HepG2 (cell line): ENCODE measurements around the gene SHLD1. TPM values are rescaled to one million over a fixed set of nuclear protein-coding genes. Genes with fewer than 3 reads are reported as not detected.

Experiments used
- ATAC-seq: fragments of 200-7000 bp; cut with Tn5 transposase; 3 replicates; pipeline ENCODE4 v1.9.1; 2020; ENCODE audit warnings: mild to moderate bottlenecking, moderate library complexity
- Bru-seq: library from RNA; stranded (reverse); fragments of 400-500 nt; gene quantifications from one replicate; lab custom pipeline; 2021; lab: Mats Ljungman, UMichigan
- BruChase-seq, 2 experiments: library from RNA; stranded (reverse); fragments of 400-500 nt; gene quantifications; one replicate each; lab custom pipeline; 2021; lab: Mats Ljungman, UMichigan
- BruUV-seq: library from RNA; stranded (reverse); fragments of 400-500 nt; replicated peaks from 2 replicates; lab custom pipeline; 2021; lab: Mats Ljungman, UMichigan
- CTCF ChIA-PET: fragments of 300-600 bp; formaldehyde crosslinking; extraction: SDS; loops from one replicate; lab custom pipeline; 2021; ENCODE audit warnings: low total read pairs, inconsistent platforms, low intra/inter-chr PET ratio; lab: Yijun Ruan, JAX
- POLR2A ChIA-PET: fragments of 350-600 bp; sonication (Branson Sonifier 250); formaldehyde crosslinking; loops from one replicate; lab custom pipeline; 2020; ENCODE audit warnings: antibody characterized with exemption, inconsistent platforms; lab: Yijun Ruan, JAX
- DNase-seq: peaks from one replicate; pipeline ENCODE4 v3.0.0-alpha.2; 2015; ENCODE audit warnings: low spot score
- FAIRE-seq: peaks from 3 replicates; lab custom pipeline; 2011; peaks lifted over from hg19 to GRCh38; lab: Jason Lieb, UNC
- H2AFZ ChIP-seq: one replicate; pipeline ENCODE4 v1.6.1; 2011; ENCODE audit warnings: low read length, inconsistent platforms
- H3K27ac ChIP-seq: fragments of 300-600 bp; 3 replicates; pipeline ENCODE4 v1.8.0; 2011; ENCODE audit warnings: mixed run types, mild to moderate bottlenecking, mixed read lengths, low read length, inconsistent platforms; ENCODE audit not compliant: insufficient read depth; ENCODE audit errors: extremely low read length
- H3K27me3 ChIP-seq, 2 experiments: fragments of 200-600 bp in 1 of 2; 2 replicates in 1 of 2; 3 replicates in 1 of 2; pipeline versions ENCODE4 v1.6.0 to v1.8.0; 2011; ENCODE audit warnings: low read length in 2 of 2, mild to moderate bottlenecking in 2 of 2, moderate library complexity in 2 of 2, inconsistent platforms in 1 of 2; ENCODE audit not compliant: insufficient read depth in 2 of 2, control insufficient read depth in 1 of 2
- H3K36me3 ChIP-seq, 2 experiments: fragments of 200-600 bp in 1 of 2; replicated peaks in 1 of 2; 2 replicates in 1 of 2; 3 replicates in 1 of 2; pipeline versions ENCODE4 v1.5.1 to v1.8.0; 2011; ENCODE audit warnings: low read length in 2 of 2, inconsistent platforms in 1 of 2; ENCODE audit not compliant: insufficient read depth in 2 of 2, control insufficient read depth in 1 of 2
- H3K4me1 ChIP-seq: 2 replicates; pipeline ENCODE4 v1.5.1; 2012; ENCODE audit warnings: low read length, inconsistent platforms; ENCODE audit not compliant: insufficient read depth
- H3K4me2 ChIP-seq: 2 replicates; pipeline ENCODE4 v1.6.0; 2011; ENCODE audit warnings: low read depth, low read length, inconsistent platforms
- H3K4me3 ChIP-seq, 3 experiments: fragments of 200-600 bp in 1 of 3; sonication (generic), shearing (Covaris generic) in 1 of 3; replicated peaks in 1 of 3; 2 replicates each; pipeline ENCODE4 v1.5.1; 2011 to 2016; ENCODE audit warnings: low read length in 3 of 3, inconsistent platforms in 2 of 3, low read depth in 2 of 3, mild to moderate bottlenecking in 2 of 3, control low read depth in 1 of 3, mixed read lengths in 1 of 3; ENCODE audit not compliant: insufficient read depth in 1 of 3
- H3K79me2 ChIP-seq: one replicate; pipeline ENCODE4 v1.6.1; 2011; ENCODE audit warnings: low read length, inconsistent platforms; ENCODE audit not compliant: insufficient read depth
- H3K9ac ChIP-seq: 2 replicates; pipeline ENCODE4 v1.6.0; 2011; ENCODE audit warnings: mild to moderate bottlenecking, low read depth, low read length, inconsistent platforms; ENCODE audit not compliant: insufficient read depth
- H3K9me3 ChIP-seq: 2 replicates; pipeline ENCODE4 v1.5.1; 2012; ENCODE audit warnings: mild to moderate bottlenecking, low read length
- H4K20me1 ChIP-seq: 2 replicates; pipeline ENCODE4 v1.6.0; 2011; ENCODE audit warnings: inconsistent platforms, mild to moderate bottlenecking, low read length, moderate library complexity; ENCODE audit not compliant: insufficient read depth
- FOSL2 ChIP-seq: sonication (generic); formaldehyde crosslinking; IDR thresholded peaks from 2 replicates; pipeline ENCODE4 v1.4.0; 2020; ENCODE audit warnings: missing genetic modification reagents
- KLF6 ChIP-seq: IDR thresholded peaks from 2 replicates; pipeline ENCODE4 v1.8.0; 2016; ENCODE audit warnings: missing biosample characterization, missing genetic modification reagents
- NCOA2 ChIP-seq: sonication (generic); formaldehyde crosslinking; IDR thresholded peaks from 2 replicates; pipeline ENCODE4 v1.8.0; 2022; ENCODE audit warnings: inconsistent platforms
- RBM22 ChIP-seq: fragments of 200-400 bp; formaldehyde crosslinking; optimal IDR thresholded peaks from 2 replicates; pipeline ENCODE3; 2017; ENCODE audit warnings: mild to moderate bottlenecking, low read length, moderate library complexity
- SMAD1 ChIP-seq: sonication (generic); formaldehyde crosslinking; IDR thresholded peaks from 2 replicates; pipeline ENCODE4 v1.4.0; 2020; ENCODE audit warnings: missing genetic modification reagents, low read depth, mild to moderate bottlenecking, borderline replicate concordance
- U2AF1 ChIP-seq: fragments of 200-400 bp; formaldehyde crosslinking; optimal IDR thresholded peaks from 2 replicates; pipeline ENCODE3; 2017; ENCODE audit warnings: mild to moderate bottlenecking, low read depth, low read length
- ZFY ChIP-seq: sonication (generic); formaldehyde crosslinking; IDR thresholded peaks from 2 replicates; pipeline ENCODE4 v1.4.0; 2020; ENCODE audit warnings: missing genetic modification reagents
- ZNF20 ChIP-seq: sonication (generic); formaldehyde crosslinking; IDR thresholded peaks from 2 replicates; pipeline ENCODE4 v1.4.0; 2020; ENCODE audit warnings: mild to moderate bottlenecking, moderate library complexity, missing genetic modification reagents
- ZNF468 ChIP-seq: sonication (generic); formaldehyde crosslinking; IDR thresholded peaks from 2 replicates; pipeline ENCODE4 v1.8.0; 2022; ENCODE audit warnings: mild to moderate bottlenecking, moderate library complexity, missing genetic modification reagents
- ZNF577 ChIP-seq: sonication (generic); formaldehyde crosslinking; IDR thresholded peaks from 2 replicates; pipeline ENCODE4 v1.4.0; 2020; ENCODE audit warnings: mild to moderate bottlenecking, low read depth, missing genetic modification reagents, borderline replicate concordance
- ZNF788 ChIP-seq: sonication (generic); formaldehyde crosslinking; IDR thresholded peaks from 2 replicates; pipeline ENCODE4 v1.5.0; 2020; ENCODE audit warnings: mild to moderate bottlenecking, missing genetic modification reagents, borderline replicate concordance
- WGBS: methylation state at CpG from one replicate; pipeline ENCODE4 v1.1.6; 2017; ENCODE audit warnings: low lambda C conversion rate; 5-methylcytosine and 5-hydroxymethylcytosine counted together
- in situ Hi-C: cut with HindIII; loops from 2 replicates; pipeline ENCODE4 v1.10.0; 2017; ENCODE audit warnings: low pct_unique_long_range_greater_than_20kb; ENCODE audit not compliant: extremely low pct_ligation_motif_present
- intact Hi-C: fragments of 100-400 bp; cut with micrococcal nuclease; formaldehyde crosslinking; loops from one replicate; pipeline ENCODE4 v1.10.0; 2022; ENCODE audit not compliant: unreplicated experiment
- long read RNA-seq, 2 experiments: library from RNA in 1 of 2; library from polyadenylated mRNA in 1 of 2; stranded (forward) in 1 of 2; unstranded in 1 of 2; transcript quantifications; one replicate each; pipeline ENCODE4 v2.0.0, GENCODE V29; 2019 to 2022
- polyA minus RNA-seq, 3 experiments: library from RNA; depleted of rRNA, polyadenylated mRNA; stranded (reverse); fragments of >200 nt; gene quantifications; 2 replicates each; pipeline ENCODE4 v1.2.3, GENCODE V29; 2011; ENCODE audit warnings: low replicate concordance in 1 of 3
- polyA plus RNA-seq, 8 experiments: library from polyadenylated mRNA; depleted of rRNA in 3 of 8; stranded (reverse) in 7 of 8; unstranded in 1 of 8; fragments of >200 nt; fragmentation: Illumina TruSeq in 4 of 8; extraction: Trizol in 4 of 8; gene quantifications; 2 replicates each; pipeline versions ENCODE4 v1.2.1 to v1.2.3, GENCODE V29; 2011 to 2016; ENCODE audit warnings: low read depth in 4 of 8, missing spikeins in 1 of 8, mixed read lengths in 1 of 8; ENCODE audit not compliant: insufficient read depth in 1 of 8
- total RNA-seq, 5 experiments: library from RNA; depleted of rRNA; stranded (reverse); fragments of >200 nt; fragmentation: Illumina TruSeq; extraction: Trizol; gene quantifications; 2 replicates each; pipeline ENCODE4 v1.2.3, GENCODE V29; 2016; ENCODE audit warnings: low read depth in 1 of 5
- TF ChIP-seq, protein P1 (sequence below): sonication (generic); formaldehyde crosslinking; IDR thresholded peaks from 2 replicates; pipeline ENCODE4 v1.5.0; 2020; ENCODE audit warnings: missing genetic modification reagents
- TF ChIP-seq, protein P2 (sequence below): sonication (generic); formaldehyde crosslinking; IDR thresholded peaks from 2 replicates; pipeline ENCODE4 v1.8.0; 2022; ENCODE audit warnings: missing genetic modification reagents, mild to moderate bottlenecking, inconsistent platforms, borderline replicate concordance

SHLD1 gene
- 8.9 and 11.3 TPM in 2 replicates for total RNA-seq (2016; rRNA removed; fragmentation: Illumina TruSeq; extraction: Trizol)
- total RNA-seq (2016; cell fraction: cytosol; rRNA removed; fragmentation: Illumina TruSeq; extraction: Trizol; ENCODE audit: low read depth) = 4.2 and 5.0 TPM in 2 replicates
- 7.4 and 10.6 TPM in 2 replicates for total RNA-seq (2016; cell fraction: insoluble cytoplasmic fraction; rRNA removed; fragmentation: Illumina TruSeq; extraction: Trizol)
- 4.7 and 6.6 TPM in 2 replicates for total RNA-seq (2016; cell fraction: membrane; rRNA removed; fragmentation: Illumina TruSeq; extraction: Trizol)
- 5.9 and 8.2 TPM in 2 replicates for total RNA-seq (2016; cell fraction: nucleus; rRNA removed; fragmentation: Illumina TruSeq; extraction: Trizol)
- polyA plus RNA-seq (2011; rRNA removed) = 10.0 and 11.4 TPM in 2 replicates
- polyA plus RNA-seq (2011; cell fraction: cytosol; rRNA removed) = 10.9 and 12.3 TPM in 2 replicates
- 3.6 and 4.4 TPM in 2 replicates for polyA plus RNA-seq (2011; cell fraction: nucleus; rRNA removed)
- polyA plus RNA-seq (2012) = 6.9 and 10.2 TPM in 2 replicates
- polyA plus RNA-seq (2016; cell fraction: cytosol; fragmentation: Illumina TruSeq; extraction: Trizol; ENCODE audit: low read depth) = 3.7 and 4.1 TPM in 2 replicates
- polyA plus RNA-seq (2016; cell fraction: insoluble cytoplasmic fraction; fragmentation: Illumina TruSeq; extraction: Trizol; ENCODE audit: low read depth) = 14.4 and 15.1 TPM in 2 replicates
- polyA plus RNA-seq (2016; cell fraction: membrane; fragmentation: Illumina TruSeq; extraction: Trizol; ENCODE audit: low read depth) = 6.3 and 6.6 TPM in 2 replicates
- polyA plus RNA-seq (2016; cell fraction: nucleus; fragmentation: Illumina TruSeq; extraction: Trizol; ENCODE audit: insufficient read depth, low read depth) = 6.6 and 9.9 TPM in 2 replicates
- polyA minus RNA-seq (2011; rRNA and poly(A)+ RNA removed; ENCODE audit: low replicate concordance) = 0.94 and 8.3 TPM in 2 replicates
- 3.9 and 4.2 TPM in 2 replicates for polyA minus RNA-seq (2011; cell fraction: cytosol; rRNA and poly(A)+ RNA removed)
- polyA minus RNA-seq (2011; cell fraction: nucleus; rRNA and poly(A)+ RNA removed) = 15.9 and 20.3 TPM in 2 replicates
- percentile 53 among the genes with signal in this experiment for Bru-seq, nascent RNA
- BruChase-seq, experiment 1, labeled RNA remaining after a 6-hour chase = percentile 49 among the genes with signal in this experiment
- percentile 51 among the genes with signal in this experiment for BruChase-seq, experiment 2, labeled RNA remaining after a 2-hour chase
- long read RNA-seq, experiment 1, transcript SHLD1-201 (3 exons, 1,154 nt) = major isoform, 14 of 21 reads
- long read RNA-seq, experiment 1, partial matches to known transcripts = 0 of 21 reads
- long read RNA-seq, experiment 1, other reads (novel, unspliced or antisense) = 3 of 21 reads
- long read RNA-seq, experiment 2, transcript SHLD1-201 (3 exons, 1,154 nt) = major isoform, 7 of 18 reads
- long read RNA-seq, experiment 2, partial matches to known transcripts = 5 of 18 reads
- long read RNA-seq, experiment 2, other reads (novel, unspliced or antisense) = 2 of 18 reads

- POLR2A ChIA-PET = interaction anchor here (0.6 to 3.5 kb wide), 13 partner anchors 9 to 160 kb away, joined by 3 to 22 read pairs (median 4); no protein-coding TSS in a partner anchor
- Histone ChIP-seq H3K27ac (peak within 1 kb of the TSS; percentile 76), H3K9me3 (no peaks in the 10 kb centered on the region), H3K79me2 (peaks cover 2% of the 10 kb centered on the region), H3K4me3 (peak within 1 kb of the TSS; percentile 61 to 85 (median 77)), H2AFZ (peak within 1 kb of the TSS; percentile 81), H3K4me1 (peaks cover 47% of the 10 kb centered on the region), H3K4me2 (peak within 1 kb of the TSS; percentile 93), H4K20me1 (no peaks in the 10 kb centered on the region), H3K36me3 (no peaks in the 10 kb centered on the region), H3K9ac (peak within 1 kb of the TSS; percentile 56), H3K27me3 (no peaks in the 10 kb centered on the region)
- FAIRE-seq (peak; percentile 83), DNase-seq (peak; percentile 92), ATAC-seq (peak; percentile 97)
- CTCF ChIA-PET = no interaction called here
- no TSS peak for BruUV-seq
- WGBS = 17% methylated on average over 27 of the region's 27 CpGs
- intact Hi-C loops = loop anchor here (5.0 kb wide), 1 partner anchor 37 kb away; no protein-coding TSS in a partner anchor
- in situ Hi-C loops = no loop called here
- TF ChIP-seq ZNF788 (CRISPR knock-in tag) (peak; percentile 50; the same call in 1 of the 2 replicates), ZNF468 (CRISPR knock-in tag) (no peak), ZFY (CRISPR knock-in tag) (peak; percentile 91), U2AF1 (peak; percentile 85), FOSL2 (CRISPR knock-in tag) (peak; percentile 66), SMAD1 (CRISPR knock-in tag) (peak; percentile 42; the same call in 1 of the 2 replicates), RBM22 (no peak), ZNF20 (CRISPR knock-in tag) (no peak), ZNF577 (no peak), NCOA2 (CRISPR knock-in tag) (0 out of 2 replicates have a peak, but pooled peaks have one; percentile 30), KLF6 (CRISPR knock-in tag) (peak; percentile 60)
- TF ChIP-seq, protein P1, sequence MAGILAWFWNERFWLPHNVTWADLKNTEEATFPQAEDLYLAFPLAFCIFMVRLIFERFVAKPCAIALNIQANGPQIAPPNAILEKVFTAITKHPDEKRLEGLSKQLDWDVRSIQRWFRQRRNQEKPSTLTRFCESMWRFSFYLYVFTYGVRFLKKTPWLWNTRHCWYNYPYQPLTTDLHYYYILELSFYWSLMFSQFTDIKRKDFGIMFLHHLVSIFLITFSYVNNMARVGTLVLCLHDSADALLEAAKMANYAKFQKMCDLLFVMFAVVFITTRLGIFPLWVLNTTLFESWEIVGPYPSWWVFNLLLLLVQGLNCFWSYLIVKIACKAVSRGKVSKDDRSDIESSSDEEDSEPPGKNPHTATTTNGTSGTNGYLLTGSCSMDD (CRISPR knock-in tag) = no peak
- TF ChIP-seq, protein P2, sequence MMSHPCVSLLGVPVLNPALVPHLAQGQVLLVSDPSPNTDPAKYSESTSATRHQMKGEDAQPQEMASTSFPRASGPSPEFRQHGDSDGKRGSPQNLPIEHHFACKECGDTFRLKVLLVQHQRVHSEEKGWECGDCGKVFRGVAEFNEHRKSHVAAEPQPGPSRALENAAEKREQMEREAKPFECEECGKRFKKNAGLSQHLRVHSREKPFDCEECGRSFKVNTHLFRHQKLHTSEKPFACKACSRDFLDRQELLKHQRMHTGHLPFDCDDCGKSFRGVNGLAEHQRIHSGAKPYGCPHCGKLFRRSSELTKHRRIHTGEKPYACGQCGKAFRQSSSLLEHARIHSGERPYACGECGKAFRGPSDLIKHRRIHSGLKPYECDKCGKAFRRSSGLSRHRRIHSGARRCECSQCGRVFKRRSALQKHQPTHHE = no peak; the same call in 1 of the 2 replicates
Measured at GRCh38 chr20:5749952-5750779, at the start of gene SHLD1. TSS of gene SHLD1 (plus strand) at chr20:5750401. CDS start at chr20:5772866, 22,465 bp downstream.
